GM15510 (cell line): ENCODE data around the gene MICAL3.

Source experiments
- POLR2A ChIP-seq: IDR thresholded peaks from 3 replicates; pipeline ENCODE4 v1.6.1; 2011; ENCODE audit warnings: borderline replicate concordance; ENCODE audit not compliant: insufficient read length; ENCODE audit errors: extremely low read depth

The MICAL3 gene

DNA sequence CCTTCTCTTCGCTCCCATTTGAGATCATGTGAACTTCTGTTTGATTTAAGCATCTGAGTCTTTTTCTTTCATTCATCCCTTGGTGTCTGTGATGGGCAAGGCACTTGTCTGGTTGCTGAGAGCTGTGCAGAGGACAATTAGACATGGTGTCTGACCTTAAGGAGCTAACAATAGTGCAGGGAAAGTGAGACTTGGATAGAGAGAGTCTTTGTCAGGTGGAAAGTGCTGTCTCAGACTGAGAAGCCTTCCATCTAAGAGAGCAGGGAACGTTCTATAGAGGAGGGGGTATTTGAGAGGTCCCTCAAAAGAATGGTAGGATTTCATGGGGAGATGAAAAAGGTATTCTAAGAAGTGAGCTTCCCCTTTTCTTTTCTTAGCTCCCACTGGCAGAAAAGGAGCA lies 14.1 kb downstream of the MICAL3 start:
- no peak for TF ChIP-seq POLR2A

DNA sequence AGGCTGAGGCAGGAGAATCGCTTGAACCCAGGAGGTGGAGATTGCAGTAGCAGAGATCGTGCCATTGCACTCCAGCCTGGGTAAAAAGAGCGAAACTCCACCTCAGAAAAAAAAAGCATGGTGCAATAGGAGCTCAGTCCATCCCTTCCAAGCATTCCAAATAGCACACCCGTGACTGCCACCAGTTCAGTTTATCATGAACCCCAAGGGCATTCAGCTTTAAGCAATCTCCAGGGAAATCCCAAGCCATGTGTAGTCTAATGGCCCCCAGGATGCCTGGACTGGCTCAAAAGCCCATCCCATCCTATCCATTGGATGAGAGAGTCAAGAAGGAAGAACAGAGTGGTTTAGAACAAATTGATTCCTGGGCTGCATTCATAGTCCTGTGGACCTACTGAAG lies 16.2 kb downstream of the MICAL3 start:
- TF ChIP-seq POLR2A = no peak

DNA sequence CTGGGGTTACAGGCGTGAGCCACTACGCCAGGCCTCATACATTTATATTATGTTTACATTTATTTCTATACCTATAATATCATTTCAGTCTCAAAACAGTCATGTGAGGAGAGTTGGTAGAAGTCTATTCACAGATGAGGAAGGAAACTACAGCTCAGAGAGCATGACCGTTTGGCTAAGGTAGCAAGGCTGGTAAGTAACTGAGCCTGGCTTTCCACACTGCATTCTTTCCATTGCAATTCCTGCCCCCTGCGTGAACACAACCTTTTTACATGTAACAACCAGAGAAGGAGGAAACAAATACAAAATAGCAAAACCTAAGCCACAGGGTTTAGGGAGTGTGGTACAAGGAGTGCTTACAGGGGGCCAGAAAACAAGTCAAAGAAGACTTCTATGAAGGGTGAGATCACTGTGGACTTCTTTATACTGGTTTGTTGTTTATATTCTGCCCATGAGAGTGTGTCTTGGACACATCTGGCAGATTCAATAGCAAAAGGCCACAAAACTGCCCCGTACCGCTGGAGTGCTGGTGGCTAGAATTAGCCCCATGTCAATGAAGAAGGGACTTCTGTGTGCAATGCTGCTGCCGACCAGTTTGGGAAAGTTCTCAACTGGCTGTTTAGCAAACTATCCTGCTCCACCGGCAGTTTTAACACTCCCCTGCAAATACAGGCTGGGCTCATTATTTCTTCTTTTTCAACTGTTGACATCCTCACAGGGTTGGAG lies 19.0 kb downstream of the MICAL3 start:
- TF ChIP-seq POLR2A = no peak

DNA sequence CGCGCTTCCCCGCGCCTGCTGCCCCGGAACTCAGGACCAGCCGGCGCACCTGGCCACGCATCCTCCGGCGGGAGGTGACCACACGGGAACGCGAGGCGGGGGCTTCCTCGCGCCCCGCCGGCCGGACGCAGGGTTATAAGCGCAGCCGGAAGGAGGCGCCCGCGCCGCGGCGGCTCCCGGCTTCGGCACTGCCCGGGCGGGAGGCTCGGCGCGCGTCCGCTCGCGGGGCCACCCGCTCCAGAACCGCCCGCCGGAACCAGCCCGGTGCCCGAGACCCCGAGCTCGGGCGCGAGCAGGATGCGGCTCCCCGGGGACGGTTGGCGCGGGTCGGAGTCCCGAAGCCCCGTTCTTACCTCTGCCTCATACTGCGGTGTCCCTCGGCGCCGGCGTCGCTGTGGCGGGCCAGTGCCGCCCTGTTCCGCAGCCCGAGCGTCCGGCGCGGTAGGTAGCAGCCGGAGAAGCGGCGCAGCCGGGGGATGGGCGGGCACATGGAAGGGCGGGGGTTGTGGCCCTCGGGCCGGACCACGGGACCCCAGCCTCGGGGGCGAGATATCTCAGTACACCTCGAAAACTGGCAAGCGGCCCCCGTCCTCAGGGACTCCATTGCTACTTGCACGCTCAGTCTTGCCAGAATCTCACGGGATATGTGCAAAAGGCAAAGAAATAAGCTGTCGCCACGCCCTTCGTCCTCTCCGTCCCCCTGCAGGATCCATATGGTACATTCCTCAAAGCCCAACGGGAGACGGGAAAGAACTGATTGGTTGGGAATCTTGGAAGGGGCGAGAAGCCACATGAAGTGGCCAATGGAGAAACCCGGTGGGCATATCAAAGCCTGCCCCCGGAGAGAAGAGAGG lies 23.1 kb downstream of the MICAL3 start:
- peak; percentile 84 for TF ChIP-seq POLR2A

DNA sequence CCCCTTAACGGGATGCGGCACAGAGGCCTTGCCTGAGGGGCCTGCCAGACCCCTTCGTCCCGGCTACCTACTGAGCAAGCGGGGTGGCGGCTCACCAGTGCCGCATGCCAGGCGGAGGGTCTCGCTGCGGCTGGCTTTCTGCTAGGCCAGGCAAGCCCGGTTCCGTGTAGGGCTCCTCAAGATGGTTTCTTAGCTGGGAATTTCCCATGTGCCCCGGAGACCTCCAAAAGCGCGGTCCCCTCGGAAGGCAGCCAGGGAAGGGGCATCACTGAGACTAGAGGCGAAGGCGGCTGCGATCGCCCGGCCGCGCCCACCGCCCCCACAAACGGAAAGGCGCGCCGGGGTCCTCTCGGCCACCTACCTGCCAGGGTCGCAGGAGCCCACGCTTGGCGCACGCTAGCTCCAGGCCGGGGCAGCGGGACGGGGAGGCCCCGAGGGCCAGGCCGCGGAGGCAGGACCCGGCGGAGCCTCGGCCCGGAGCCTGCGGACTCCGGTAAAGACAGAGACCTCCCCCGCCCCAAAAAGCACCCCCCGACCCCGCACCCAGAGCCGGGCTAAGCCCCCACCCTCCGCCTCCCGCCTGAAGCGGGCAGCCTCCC lies 23.8 kb downstream of the MICAL3 start:
- no peak for TF ChIP-seq POLR2A

DNA sequence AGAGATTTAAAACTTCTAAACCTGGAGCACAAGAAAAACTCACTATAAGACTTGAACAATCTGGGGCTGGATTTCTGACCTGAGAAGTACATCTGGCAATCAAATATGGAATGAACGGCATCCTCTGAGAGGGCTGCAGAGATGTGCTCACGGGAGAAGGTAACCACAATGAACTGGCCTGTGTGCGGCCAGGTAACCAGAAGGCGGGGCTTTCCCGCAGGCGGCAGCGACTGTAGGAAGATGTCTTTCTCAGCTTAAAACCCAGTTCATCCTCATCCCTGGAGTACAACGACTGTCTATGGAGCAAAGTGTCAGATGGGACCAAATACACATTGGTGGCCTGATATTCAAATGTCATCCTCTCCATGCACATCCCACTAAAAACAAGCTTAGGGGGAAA lies 24.5 kb downstream of the MICAL3 start:
- no peak for TF ChIP-seq POLR2A

DNA sequence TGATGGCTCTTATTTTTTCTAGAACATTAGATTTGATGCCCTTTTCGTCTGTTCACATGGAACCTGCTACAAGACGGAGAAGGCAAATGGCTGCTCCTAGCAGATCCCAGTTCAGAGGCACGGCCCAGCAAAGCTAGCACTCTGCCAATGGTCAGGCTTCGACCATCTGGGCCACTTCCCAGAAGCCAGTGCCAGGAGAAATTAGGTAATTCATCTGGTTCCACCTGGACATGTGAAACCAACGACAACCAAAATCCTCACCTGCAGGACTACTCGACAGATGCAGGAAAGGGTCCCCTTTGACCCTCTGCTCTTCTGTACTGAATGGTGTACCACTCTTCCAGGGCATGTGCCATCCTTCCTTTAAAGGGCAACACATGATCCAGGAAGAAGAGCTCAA lies 25.4 kb downstream of the MICAL3 start:
- TF ChIP-seq POLR2A = no peak

DNA sequence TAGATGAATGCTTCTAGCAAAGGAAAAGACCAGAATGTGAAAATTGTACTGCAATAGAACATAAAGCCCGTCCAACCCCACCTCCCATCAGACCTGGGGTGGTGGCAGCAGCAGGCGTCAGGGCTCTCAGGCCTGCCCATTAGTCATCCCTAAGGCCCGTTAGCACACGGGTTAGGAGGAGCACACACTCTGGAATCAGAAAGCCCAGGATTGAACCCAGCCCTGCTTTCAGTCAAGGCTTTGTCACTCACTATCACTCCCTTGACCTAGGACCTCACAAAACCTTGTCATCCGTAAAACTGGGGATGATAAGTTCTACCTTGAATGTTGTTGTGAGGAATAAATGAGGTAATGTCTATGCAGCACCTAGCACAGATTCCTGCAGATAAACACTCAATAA lies 26.9 kb downstream of the MICAL3 start:
- TF ChIP-seq POLR2A = no peak

DNA sequence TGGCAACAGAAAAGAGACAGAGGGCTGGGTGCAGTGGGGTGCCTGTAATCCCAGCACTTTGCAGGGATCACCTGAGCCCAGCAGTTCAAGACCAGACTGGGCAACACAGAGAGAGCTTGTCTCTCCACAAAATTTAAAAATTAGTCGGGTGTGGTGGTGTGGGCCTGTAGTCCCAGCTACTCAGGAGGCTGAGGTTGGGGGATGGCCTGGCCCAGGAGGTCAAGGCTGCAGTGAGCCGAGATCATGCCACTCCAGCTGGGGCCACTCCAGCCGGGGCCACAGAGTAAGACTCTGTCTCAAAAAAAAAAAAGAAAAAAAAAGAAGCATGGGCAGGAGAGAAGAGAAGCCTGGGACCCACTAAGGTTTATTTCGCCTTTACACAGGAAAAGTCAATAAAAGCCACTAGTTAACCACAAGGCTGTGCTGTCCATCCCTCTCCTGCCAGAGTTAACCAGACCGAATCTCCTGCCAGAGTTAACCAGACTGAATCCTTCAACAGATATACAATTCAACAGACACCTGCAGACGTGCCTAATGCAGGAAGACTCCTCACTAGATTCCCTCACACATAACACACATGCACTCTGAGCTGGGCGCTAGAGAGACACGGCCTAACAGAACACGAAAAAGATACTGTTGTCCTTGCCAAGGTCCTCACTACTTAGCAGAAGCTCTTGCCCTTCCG lies 29.8 kb downstream of the MICAL3 start:
- TF ChIP-seq POLR2A = no peak

DNA sequence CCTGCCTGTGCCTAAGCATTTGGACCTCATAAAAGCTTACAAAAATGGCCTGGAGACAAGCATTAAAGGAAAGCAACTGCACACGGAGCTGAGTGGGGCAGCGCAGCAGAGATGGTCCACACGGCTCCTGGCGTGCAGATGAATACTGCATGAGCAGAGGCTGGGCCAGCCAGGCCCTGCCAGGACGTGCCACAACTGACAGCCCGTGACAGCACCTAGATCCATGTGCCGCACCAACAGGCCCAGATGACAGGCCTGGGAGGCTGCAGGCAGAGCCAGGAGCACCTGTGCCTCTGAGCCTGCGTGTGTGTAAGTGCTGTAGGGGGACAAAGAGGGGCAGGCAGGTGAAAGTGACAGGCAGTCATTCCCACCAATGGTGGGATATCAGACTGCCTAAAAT lies 33.4 kb downstream of the MICAL3 start:
- no peak for TF ChIP-seq POLR2A

DNA sequence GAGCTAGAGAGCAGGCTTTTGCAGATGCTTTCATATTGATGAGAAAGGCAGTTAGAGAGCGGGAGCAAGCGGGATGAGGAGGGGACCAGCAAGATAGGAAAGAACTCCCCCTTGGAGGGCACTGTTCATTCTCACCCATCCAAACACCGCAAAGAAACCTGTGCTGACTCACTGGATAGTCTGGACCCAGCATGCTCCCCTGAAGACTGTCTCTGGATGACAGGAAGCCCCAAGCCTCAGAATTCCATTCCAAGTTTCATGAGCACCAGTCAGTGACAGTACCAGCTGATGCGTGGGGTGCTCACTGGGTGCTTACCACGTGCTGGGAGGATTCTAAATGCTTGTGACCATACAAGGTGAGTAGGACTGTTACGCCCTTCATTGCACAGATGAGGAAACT lies 34.2 kb downstream of the MICAL3 start:
- TF ChIP-seq POLR2A = no peak

DNA sequence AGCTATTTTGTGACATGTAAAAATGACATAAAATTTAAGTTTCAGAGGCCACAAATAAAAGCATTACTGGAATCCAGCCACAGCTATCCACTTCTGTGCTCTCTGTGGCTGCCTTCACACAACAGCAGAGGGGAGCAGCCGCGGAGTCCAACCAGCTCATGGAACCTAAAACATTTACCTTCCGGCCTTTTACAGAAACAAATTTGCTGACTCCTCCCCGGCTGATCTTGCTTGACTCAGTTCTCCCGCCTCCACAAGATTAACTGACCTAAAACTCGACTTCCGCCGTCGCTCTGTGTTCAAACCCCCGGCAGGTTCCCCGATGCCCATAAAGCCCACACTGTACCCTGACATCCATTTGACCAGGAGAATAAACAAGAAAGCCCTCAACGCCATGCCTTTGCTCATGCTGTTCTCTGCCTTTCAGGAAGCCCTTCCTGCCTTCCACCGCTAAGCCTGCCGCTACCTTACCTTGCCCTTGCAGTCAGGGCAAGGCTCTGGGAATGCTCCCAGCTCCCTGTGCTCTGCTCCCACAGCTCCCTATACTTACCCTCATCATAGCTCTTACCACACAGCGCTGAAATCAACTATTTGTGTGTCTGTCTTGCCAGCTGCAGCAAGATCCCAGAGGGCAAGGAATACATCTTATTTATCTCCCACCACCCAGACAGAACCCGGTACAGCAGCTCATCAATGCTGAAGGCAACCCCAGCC lies 35.4 kb downstream of the MICAL3 start:
- no peak for TF ChIP-seq POLR2A

DNA sequence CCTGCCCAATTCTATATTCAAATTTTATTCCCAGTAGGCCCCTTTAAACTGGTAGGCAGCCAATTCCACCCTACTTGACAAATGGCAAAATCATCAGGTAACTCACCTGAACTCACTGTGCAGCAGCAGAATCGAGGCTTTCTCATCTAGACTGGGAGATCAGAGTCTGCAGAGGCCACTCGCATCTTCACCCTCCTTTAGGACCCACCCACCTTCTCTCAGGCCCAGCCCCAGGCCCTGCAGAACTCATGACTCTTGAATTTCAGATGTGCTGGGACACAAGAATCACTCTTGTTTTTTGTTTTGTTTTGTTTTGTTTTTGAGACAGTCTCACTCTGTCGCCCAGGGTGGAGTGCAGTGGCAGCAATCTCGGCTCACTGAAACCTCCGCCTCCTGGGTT lies 38.8 kb downstream of the MICAL3 start:
- no peak for TF ChIP-seq POLR2A

DNA sequence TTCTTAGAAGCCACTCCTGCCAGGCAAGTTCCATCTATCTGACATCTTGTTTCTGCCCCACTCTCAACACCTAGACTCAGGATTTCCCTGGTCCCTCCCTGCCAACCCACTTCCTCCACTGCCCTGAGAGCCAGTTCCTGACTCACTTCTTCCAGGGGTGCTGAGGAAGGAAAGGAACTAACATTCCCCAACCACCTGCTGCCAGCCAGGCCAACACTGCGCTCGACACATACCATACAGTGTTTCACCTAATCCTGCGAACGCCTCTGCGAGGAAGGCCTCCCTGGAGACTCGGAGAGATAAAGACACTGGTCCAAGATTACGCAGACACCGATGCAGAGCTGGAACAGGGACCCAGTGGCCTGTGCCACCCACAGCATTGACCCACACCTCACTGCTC lies 40.2 kb downstream of the MICAL3 start:
- no peak for TF ChIP-seq POLR2A
